UCSD-AML1 (cell line): ENCODE results near the gene AUTS2.

Experiments used
- DNase-seq: peaks from one replicate; lab custom pipeline; 2025; ENCODE audit not compliant: unreplicated experiment; lab: John Stamatoyannopoulos, UW

Gene AUTS2

DNA sequence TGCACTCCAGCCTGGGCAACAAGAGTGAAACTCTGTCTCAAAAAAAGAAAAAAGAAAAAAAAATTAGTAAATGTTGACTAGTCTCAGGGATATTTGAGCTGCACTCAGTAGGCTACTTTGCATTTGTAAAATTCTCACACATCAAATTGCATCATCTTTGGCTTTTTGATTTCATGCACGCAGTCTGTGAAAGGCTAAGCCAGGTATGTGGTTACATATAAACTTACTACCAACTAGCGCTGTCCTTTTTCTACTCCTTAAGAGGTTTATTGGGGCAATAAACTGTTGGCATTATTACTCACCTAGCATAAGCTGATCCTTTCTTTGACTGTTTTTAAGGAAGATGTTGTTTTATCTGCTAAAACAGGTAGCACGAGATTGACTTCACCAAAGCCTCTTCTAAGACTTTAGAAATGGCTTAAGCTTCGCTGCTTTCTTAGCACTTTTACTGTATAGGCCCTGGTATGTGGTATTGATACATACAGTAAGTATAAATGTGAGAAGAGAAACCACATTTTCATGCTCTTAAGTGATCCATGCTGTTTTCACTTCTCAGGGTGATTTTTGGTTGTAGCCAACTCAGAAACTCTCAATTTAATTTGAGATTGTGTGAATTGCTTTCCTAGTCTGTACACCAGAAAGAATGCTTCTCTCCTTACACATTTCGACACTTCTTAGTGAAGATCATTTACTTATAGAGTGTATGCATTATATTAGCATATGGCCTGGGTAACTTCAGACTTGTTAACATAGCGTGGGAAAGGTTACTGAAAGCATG, 323.9 kb downstream of the AUTS2 start:
- DNase-seq = no peak

DNA sequence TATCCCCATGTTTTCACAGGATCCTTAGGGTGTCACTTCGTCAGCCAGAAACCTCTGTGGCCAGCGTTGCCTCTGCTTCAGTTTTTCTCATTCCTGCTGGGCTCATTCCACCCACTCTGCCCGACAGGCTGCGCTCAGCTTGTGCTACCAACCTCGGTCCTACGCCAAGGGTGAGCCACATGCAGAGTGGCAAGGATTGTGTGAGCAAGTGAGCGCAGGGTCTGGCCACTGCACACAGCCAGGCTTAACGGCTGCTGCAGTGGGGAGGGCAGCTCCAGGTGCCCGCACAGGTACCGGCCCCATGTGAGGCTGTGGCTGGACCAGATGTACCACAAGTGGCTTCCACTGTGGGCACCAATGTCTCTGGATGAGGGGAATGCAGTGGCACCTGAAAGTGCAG, 329.2 kb downstream of the AUTS2 start:
- DNase-seq = no peak

DNA sequence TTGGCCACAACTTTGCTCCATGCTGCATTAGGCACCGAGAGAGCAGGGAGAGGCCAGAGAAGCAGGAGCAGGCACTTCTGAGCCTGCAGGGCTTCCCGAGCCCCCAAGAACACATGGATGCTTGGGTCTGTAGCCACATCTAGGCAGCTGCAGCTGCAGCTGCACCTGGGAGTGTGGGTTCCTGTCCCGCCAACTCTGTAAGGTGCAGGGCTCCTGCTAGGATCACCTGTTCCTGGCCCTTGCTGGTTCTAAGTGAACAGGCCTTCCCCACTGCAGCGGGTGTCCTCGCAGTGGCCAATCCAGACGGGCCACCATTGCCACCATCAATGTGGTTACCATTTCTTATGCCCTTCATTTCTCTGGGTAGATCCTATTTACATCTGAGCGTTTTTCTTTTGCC, 330.3 kb downstream of the AUTS2 start:
- DNase-seq = no peak

DNA sequence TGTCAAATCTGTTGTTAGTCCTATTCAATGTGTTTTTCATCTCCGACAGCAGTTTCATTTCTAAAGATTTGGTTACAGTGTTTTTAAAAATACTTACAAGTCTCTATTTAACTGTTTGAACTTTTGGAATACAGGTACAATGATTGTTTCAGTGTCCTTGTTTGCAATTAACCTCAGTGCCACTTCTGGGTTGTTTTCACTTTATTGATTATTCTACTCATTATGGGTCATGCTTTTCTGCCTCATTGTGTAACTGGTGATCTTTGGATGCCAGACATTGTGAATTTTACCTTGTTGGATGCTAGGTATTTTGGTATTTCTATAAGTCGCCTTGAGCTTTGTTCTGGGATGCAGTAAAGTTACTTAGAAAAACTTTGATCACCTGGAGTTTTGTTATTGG, 331.3 kb downstream of the AUTS2 start:
- DNase-seq = no peak

DNA sequence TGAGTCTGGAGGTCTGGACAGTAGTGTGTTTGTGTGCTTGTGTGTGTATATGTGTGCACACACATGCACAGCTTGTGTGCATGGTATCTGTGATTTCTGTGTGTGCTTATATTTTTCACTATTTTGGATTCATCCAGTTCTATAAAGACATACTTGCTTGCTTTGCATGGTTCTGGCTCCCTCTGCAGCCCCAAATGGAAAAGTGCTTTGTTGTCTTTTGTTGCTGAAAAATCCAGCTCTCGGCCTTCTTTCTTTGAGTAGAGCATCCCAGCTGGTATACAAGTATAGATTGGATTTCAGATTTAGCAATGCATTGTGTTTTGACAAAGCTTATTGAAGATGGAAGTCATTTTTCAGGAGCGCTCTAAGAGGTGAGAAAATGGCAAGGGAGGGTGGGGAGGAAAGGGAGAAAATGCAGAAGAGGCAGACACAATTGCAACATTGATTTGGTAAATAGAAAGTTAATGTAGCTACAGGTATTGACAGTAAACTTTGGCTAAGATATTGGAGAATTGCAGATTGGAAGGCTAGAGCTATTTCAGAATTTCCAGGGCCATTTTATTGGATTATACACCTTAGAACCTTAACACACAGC, 333.9 kb downstream of the AUTS2 start:
- no peak for DNase-seq

GRCh38 chr7:69934144-69934903, 336.0 kb downstream of the AUTS2 start:
- no peak for DNase-seq

DNA sequence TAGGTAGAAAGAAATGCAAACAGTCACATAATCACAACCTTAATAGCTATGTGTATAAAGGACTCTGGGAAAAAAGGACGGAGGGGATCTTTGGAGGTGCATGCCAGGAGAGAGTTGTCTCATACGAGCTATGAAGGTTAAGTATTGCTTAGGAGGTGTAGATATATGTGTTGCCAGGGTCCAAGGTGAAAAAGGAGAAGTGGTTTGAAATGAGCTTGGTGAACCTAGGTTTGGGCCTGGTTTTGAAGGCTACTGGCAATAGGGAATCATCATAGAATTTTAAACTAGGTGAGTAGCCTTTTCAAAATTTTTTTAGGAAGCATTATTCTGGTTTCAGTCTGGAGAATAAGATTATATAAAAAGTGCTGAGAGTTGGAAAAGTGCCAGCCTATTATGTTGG, 336.8 kb downstream of the AUTS2 start:
- DNase-seq = no peak

DNA sequence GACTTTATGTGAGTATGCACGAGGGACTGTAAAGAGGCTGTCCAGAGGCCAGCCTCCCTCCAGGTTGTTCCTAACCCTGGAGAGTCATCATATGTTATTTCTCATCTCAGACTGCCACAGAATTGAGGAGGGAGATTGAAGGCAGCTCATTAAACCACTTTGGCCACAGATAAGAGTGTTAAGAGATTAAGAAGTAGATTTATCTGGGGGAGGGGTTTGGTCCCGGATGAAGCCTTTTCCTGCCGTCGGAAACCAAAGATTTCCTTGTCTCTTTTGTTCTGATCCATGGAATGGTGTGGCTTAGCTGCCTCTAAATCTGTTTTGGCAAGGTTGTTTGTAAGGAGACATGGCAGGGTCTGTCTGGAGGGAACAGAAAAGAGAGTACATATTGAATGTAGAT, 338.8 kb downstream of the AUTS2 start:
- DNase-seq = no peak

- no peak for DNase-seq
Measured at GRCh38 chr7:69939317-69939716, 341.0 kb downstream of the AUTS2 start.

DNA sequence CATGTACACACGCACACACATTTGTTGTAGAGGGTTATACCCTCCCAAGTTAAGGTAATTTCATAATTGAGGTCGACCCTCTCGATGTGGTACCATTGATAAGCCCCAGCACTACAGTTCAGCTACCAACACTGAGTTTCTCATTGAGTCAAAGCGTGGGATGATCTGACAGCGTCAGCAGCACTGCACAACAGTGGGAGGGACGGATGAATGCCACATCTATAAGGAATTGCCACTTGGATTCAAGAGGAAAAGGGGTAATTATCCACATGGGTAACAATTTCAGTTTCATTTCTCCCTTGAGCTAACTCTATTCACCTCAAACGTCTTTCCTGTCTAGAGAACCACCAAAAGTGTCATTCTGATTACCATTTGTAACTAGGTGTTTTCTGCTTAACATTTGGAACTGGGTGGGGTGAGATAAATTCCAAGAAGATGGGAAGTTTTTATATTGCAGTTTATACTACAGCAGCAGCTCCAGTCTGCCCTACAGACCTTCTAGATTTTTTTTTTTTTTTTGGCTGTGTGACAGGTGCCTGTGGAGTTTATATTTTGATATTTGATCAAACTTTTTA, 342.9 kb downstream of the AUTS2 start:
- no peak for DNase-seq

DNA sequence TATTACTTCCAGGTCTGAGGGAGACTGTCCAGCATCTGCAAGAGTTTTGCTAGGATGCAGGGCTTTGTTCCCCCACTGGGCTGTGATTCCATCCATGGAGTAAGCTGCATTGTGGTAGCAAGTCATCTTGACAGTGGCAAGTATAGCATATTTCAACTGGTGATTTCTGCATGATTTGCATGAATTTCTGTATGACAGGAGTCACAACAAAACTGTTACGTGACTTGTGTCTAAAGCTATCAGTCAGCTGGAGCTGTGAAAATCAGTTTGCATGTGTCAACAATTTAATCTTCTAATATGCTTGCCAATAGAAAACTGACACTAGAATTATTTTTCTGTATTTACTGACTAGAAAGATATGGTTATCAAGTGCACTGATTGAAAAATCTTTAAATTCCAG, 344.3 kb downstream of the AUTS2 start:
- DNase-seq = no peak

GRCh38 chr7:69946901-69947300, 348.6 kb downstream of the AUTS2 start:
- no peak for DNase-seq

GRCh38 chr7:69947998-69948397, 349.7 kb downstream of the AUTS2 start:
- no peak for DNase-seq

GRCh38 chr7:69949122-69949521, 350.8 kb downstream of the AUTS2 start:
- DNase-seq = no peak

DNA sequence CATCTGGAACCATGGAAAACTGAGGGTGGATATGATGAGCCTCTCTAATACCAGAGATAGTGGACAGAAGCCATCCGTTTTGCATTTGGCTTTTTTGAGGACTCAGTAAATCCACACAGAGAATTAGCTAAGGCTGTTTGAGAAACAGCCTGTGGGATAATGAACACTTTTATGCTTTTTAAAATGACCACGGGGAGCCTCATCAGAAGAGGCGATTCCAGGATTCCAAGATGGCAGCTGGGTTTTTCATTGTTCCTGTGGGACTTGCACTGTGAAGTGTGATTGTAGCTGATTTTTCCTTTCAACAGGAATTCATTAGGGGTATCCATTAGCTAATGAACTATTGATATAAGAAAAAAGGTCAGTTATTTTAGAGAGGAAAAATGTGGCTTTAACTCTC, 353.2 kb downstream of the AUTS2 start:
- DNase-seq = no peak

DNA sequence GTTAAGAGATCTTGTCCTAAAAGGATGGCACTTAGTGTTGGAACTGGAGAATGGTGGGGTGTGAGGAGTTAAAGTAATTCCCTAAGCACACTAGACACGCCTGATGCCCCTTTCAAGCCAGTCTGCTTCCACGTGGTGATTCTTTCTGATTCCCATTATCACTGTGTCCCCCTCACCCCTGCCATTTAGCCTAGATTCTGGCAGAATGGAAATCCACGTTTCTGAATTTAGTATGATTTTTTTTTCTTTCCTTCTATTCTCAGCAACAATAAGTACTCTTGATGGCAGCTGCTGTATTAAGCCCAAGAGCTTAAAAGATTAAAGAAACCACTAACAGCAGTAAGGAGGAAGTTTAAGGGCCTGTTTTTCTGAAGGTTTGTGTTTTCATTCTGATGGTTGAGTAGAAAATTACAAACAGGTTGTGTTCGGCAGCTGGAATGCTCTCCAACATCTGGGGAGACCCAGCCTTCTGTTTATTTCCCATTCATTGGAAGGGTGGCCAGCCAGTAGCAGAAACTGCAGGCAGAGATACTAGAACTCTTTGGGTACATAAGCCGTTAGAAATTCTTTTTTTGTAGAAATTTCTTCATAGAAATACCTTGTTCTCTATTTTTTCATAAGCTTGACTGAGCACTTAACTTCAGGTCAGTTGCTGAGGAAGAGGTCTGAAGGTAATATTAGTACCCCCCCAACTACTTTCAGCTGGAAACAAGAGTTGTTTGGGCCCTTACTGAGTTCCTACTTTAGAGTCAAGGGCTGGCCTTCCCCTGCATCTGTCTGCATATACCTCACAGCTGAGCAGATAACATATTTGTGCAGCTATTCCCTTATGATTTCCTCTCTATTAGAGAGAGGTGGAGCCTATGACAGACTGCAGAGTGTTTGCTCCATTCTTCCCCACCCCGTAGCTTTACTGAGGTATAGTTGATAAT, 355.1 kb downstream of the AUTS2 start:
- DNase-seq = no peak

DNA sequence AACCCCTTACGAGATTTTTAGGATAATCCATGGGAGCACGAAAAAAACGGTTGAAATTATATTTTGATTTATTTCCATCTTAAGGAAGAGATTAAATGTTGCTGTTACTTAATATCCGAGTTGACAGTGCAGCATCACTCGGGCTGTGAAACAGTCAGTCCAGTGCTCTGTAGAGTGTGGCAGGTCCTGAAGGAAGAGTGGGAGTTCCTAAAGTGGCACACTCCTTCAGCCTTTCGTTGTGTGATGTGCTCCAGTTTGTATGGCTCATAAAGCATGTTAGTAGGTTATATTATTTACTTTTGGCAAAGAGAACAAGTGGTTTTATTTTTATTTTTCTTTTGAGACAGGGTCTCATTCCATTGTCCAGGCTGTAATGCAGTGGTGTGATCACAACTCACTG, 358.3 kb downstream of the AUTS2 start:
- DNase-seq = no peak

GRCh38 chr7:69957661-69958060, 359.4 kb downstream of the AUTS2 start:
- DNase-seq = no peak

DNA sequence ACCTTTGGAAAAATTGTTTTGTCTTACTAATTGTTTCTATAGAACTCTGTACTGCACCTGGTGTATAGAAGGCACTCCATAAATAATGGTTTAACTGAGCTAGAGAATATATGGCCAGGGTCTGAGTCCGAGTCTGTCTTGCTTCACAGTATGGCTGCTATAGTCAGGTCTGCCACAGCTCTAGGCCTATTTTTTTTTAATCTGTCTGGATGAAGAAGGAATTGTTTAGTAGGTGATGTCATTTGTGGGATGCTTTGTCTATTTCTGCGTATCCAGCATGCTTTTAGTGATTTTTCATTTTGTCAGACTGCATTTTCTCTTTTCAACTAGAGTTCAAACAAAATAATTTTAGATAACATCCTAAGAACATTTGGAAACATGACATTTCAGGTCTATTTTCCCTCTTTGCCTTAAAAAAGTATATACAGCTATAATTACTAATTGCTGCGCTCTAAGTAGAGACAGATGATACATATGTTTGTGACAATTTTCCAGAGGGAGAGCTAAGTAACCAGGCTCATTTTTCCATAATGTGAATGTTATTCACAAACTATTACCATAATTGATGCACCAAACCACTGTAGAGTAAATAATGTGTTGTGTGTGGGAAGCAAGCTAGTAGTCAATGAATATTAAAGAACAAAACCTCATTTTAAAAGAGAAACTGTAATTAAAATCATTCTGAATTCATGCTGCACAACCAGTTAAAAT, 361.7 kb downstream of the AUTS2 start:
- no peak for DNase-seq

DNA sequence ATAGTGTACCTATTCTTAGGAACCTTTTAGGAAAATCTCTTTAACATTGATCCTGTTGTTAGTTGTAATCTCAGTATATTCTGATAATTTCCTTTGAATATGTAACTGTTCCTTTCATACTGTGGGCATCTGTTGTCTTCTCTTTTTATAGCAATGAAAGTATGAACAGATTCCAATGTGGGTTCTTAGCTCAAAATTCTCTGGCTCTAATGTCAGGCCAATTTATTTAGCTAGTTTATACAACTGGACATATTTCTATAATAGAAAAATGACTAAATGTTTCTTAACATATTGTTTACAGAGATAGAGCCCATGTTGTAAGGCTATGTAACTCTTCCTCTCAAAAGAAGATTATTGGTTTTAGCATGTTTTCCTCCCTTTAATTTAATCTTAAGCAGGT, 363.2 kb downstream of the AUTS2 start:
- no peak for DNase-seq
